ENCODE results near the gene TRIP13.

- TF ChIP-seq CTCF (conservative IDR thresholded peaks at IDR 0.05; ENCODE audit: low read depth, low read length) (peak; percentile 45), POLR2A (IDR thresholded peaks at IDR 0.05; ENCODE audit: low read depth, low read length) (no peak), BHLHE40 (IDR thresholded peaks at IDR 0.05; ENCODE audit: low read depth, low read length) (peak; percentile 94), SMC3 (IDR thresholded peaks at IDR 0.05; ENCODE audit: low read depth, low read length) (0 out of 2 replicates have a peak, but pooled peaks have one; percentile 1), MAZ (IDR thresholded peaks at IDR 0.05; ENCODE audit: borderline replicate concordance, low read depth, low read length) (peak; percentile 43; the same call in 1 of the 2 replicates), CEBPB (IDR thresholded peaks at IDR 0.05; ENCODE audit: low read depth, low read length) (no peak), FOS (IDR thresholded peaks at IDR 0.05; ENCODE audit: low read depth, low read length) (0 out of 2 replicates have a peak, but pooled peaks have one; percentile 40), USF2 (IDR thresholded peaks at IDR 0.05; ENCODE audit: low read depth, low read length) (no peak), MXI1 (IDR thresholded peaks at IDR 0.05; ENCODE audit: borderline replicate concordance, low read depth, low read length) (no peak), RFX5 (IDR thresholded peaks at IDR 0.05; ENCODE audit: low read depth, low read length) (no peak), RCOR1 (IDR thresholded peaks at IDR 0.05; ENCODE audit: insufficient replicate concordance, low read length) (peak; percentile 83), RAD21 (IDR thresholded peaks at IDR 0.05; ENCODE audit: low read length) (no peak), CHD1 (IDR thresholded peaks at IDR 0.05; ENCODE audit: low read depth, low read length) (no peak), NFE2L2 (IDR thresholded peaks at IDR 0.05; ENCODE audit: low read depth, low read length) (no peak)
Measured at GRCh38 chr5:956941-957747, 64.5 kb downstream of the TRIP13 start.

Data from IMR-90 (cell line).